Right cardiac atrium (tissue), 5 donors: Measurements from ENCODE around the gene CDCA4. TPM values are rescaled to one million over a fixed set of nuclear protein-coding genes. Genes with fewer than 3 reads are reported as not detected.
A peak's percentile ranks its signal among the peaks of the same experiment; 100 is the strongest.

Experiments used
- ATAC-seq, 2 donors: fragments of 200-7000 bp; cut with Tn5 transposase; one replicate each; pipeline versions ENCODE4 v1.8.0 to v1.9.1; 2020; ENCODE audit warnings: moderate library complexity in 2 of 2, mild to moderate bottlenecking in 1 of 2
- DNase-seq, 3 donors: peaks; one replicate each; pipeline ENCODE4 v3.0.0-alpha.2; 2020
- H3K27ac ChIP-seq: one replicate; pipeline ENCODE4 v1.5.1; 2013; ENCODE audit warnings: mild to moderate bottlenecking, low read length, control low read depth, moderate library complexity
- H3K27me3 ChIP-seq: one replicate; pipeline ENCODE4 v1.6.1; 2013; ENCODE audit not compliant: control insufficient read depth, insufficient read depth
- H3K4me1 ChIP-seq: one replicate; pipeline ENCODE4 v1.6.1; 2013; ENCODE audit warnings: low read length; ENCODE audit not compliant: control insufficient read depth, insufficient read depth
- H3K4me3 ChIP-seq: one replicate; pipeline ENCODE4 v1.5.1; 2013; ENCODE audit warnings: low read length, control low read depth
- H3K9me3 ChIP-seq: one replicate; pipeline ENCODE4 v1.6.1; 2013; ENCODE audit warnings: low read length; ENCODE audit not compliant: control insufficient read depth
- WGBS: extraction: QIAGEN DNeasy Blood & Tissue Kit; methylation state at CpG from one replicate; pipeline ENCODE4 v1.1.7; 2013; 5-methylcytosine and 5-hydroxymethylcytosine counted together
- intact Hi-C, 4 donors: fragments of 100-400 bp; cut with DNase I; formaldehyde crosslinking; loops; one replicate each; pipeline versions ENCODE4 v1.11.0 to v1.14.0; 2022 to 2023
- long read RNA-seq, 4 donors: library from polyadenylated mRNA; unstranded; transcript quantifications; one replicate each; pipeline ENCODE4 v2.0.0, GENCODE V29; 2020 to 2021
- polyA plus RNA-seq: library from polyadenylated mRNA; stranded (reverse); fragments of 200-250 nt; gene quantifications from one replicate; pipeline ENCODE4 v1.2.3, GENCODE V29; 2013
- total RNA-seq, 4 donors: library from RNA; stranded (reverse); fragmentation: NEBNext Ultra II Directional; extraction: Animal tissue kit (Norgen Biotek cat#: 25700); gene quantifications; one replicate each; pipeline ENCODE4 v1.2.1, GENCODE V29; 2021
- donor health status: healthy with polysubstance abuse.
- donor health status: DM: no; HTN: yes; CAD: no.
- donor health status: DM: no; HTN: no; CAD: no.
- donor health status: DM: no; HTN: yes; CAD: no; lungs with severe emphysema.
- donor health status: DM: yes; HTN: yes; CAD: no.

CDCA4 gene
- total RNA-seq = 1 to 10 TPM; 2.9 to 3.9 (median 3.3) TPM
- 2.5 TPM for polyA plus RNA-seq
- long read RNA-seq, donor 1, partial matches to known transcripts = 0 of 6 reads
- long read RNA-seq, donor 1, other reads (novel, unspliced or antisense) = 4 of 6 reads
- long read RNA-seq, donor 2, transcript CDCA4-201 (2 exons, 2,513 nt) = major isoform, 5 of 6 reads
- long read RNA-seq, donor 2, partial matches to known transcripts = 0 of 6 reads
- long read RNA-seq, donor 2, other reads (novel, unspliced or antisense) = 1 of 6 reads
- long read RNA-seq, donor 3, transcript CDCA4-201 (2 exons, 2,513 nt) = major isoform, 17 of 22 reads
- long read RNA-seq, donor 3, partial matches to known transcripts = 1 of 22 reads
- long read RNA-seq, donor 3, other reads (novel, unspliced or antisense) = 4 of 22 reads
- long read RNA-seq, donor 4, partial matches to known transcripts = 0 of 5 reads
- long read RNA-seq, donor 4, other reads (novel, unspliced or antisense) = 1 of 5 reads

GRCh38 chr14:105020815-105021655 is at the start of gene CDCA4:
Gene CDCA4 (minus strand): TSS chr14:105021083. CDS start chr14:105011929, 9,154 bp downstream.
- Histone ChIP-seq H3K9me3 (no peaks in the 10 kb centered on the region), H3K4me3 (peak within 1 kb of the TSS; percentile 84), H3K4me1 (peaks cover 3% of the 10 kb centered on the region), H3K27me3 (no peaks in the 10 kb centered on the region), H3K27ac (peak within 1 kb of the TSS; percentile 72)
- peak; percentile 98 to 99 (median 99) for DNase-seq
- ATAC-seq = peak; percentile 96 to 98
- WGBS = under 1% methylated on average over 115 of the region's 115 CpGs
- intact Hi-C loops = no loop called here

- H3K4me3 ChIP-seq = no peak overlapping the region
- 68% methylated on average over 20 of the region's 20 CpGs for WGBS
- DNase-seq (peak; percentile 53 to 79 (median 73)), ATAC-seq (peak in 1 of 2 donors; percentile 13)
- H3K9me3 ChIP-seq = no peaks in the 10 kb centered on the region
- H3K27me3 ChIP-seq = no peaks in the 10 kb centered on the region
- intact Hi-C loops = no loop called here
- H3K4me1 ChIP-seq = no peaks in the 10 kb centered on the region
- no peak overlapping the region for H3K27ac ChIP-seq
Measured at GRCh38 chr14:105069871-105070759, 49.2 kb upstream of the CDCA4 start.

- WGBS = 83% methylated on average over 10 of the region's 10 CpGs
- H3K4me1 ChIP-seq = no peaks in the 10 kb centered on the region
Measured at GRCh38 chr14:105069522-105069870, 48.6 kb upstream of the CDCA4 start.

GRCh38 chr14:105068818-105069217 is 47.9 kb upstream of the CDCA4 start:
- DNase-seq (peak in 1 of 3 donors; percentile 26), ATAC-seq (no peak)
- intact Hi-C loops = no loop called here
- Histone ChIP-seq H3K4me1 (no peaks in the 10 kb centered on the region), H3K27ac (no peak overlapping the region), H3K4me3 (no peak overlapping the region), H3K9me3 (no peaks in the 10 kb centered on the region), H3K27me3 (no peaks in the 10 kb centered on the region)
- 73% methylated on average over 13 of the region's 13 CpGs for whole genome bisulfite sequencing

More at GRCh38 chr14:105069522-105069870, 48.6 kb upstream of the CDCA4 start:
- ATAC-seq (no peak), DNase-seq (no peak)
- Histone ChIP-seq H3K27me3 (no peaks in the 10 kb centered on the region), H3K4me3 (no peak overlapping the region), H3K9me3 (no peaks in the 10 kb centered on the region), H3K27ac (no peak overlapping the region)
- intact Hi-C loops = no loop called here

GRCh38 chr14:105067969-105068301 is 47.1 kb upstream of the CDCA4 start:
- intact Hi-C loops = no loop called here
- DNase-seq (peak in 1 of 3 donors; percentile 32), ATAC-seq (no peak)
- H3K4me1 ChIP-seq = no peaks in the 10 kb centered on the region
- no peak overlapping the region for H3K4me3 ChIP-seq
- H3K27ac ChIP-seq = no peak overlapping the region
- H3K9me3 ChIP-seq = no peaks in the 10 kb centered on the region
- 97% methylated on average over 12 of the region's 12 CpGs for WGBS
- H3K27me3 ChIP-seq = no peaks in the 10 kb centered on the region

GRCh38 chr14:105067140-105067968 is 46.5 kb upstream of the CDCA4 start:
- ATAC-seq (no peak), DNase-seq (peak in 2 of 3 donors; percentile 12 to 37)
- Histone ChIP-seq H3K27me3 (no peaks in the 10 kb centered on the region), H3K27ac (no peak overlapping the region), H3K9me3 (no peaks in the 10 kb centered on the region), H3K4me1 (no peaks in the 10 kb centered on the region), H3K4me3 (no peak overlapping the region)
- WGBS = 69% methylated on average over 18 of the region's 18 CpGs
- intact Hi-C loops = no loop called here

- Histone ChIP-seq H3K27ac (no peak overlapping the region), H3K27me3 (no peaks in the 10 kb centered on the region), H3K4me3 (no peak overlapping the region), H3K9me3 (no peaks in the 10 kb centered on the region), H3K4me1 (peaks cover 6% of the 10 kb centered on the region)
- 86% methylated on average over 28 of the region's 28 CpGs for WGBS
- DNase-seq (peak in 2 of 3 donors; percentile 41 to 52), ATAC-seq (no peak)
- intact Hi-C loops = no loop called here
Measured at GRCh38 chr14:105066240-105067071, 45.6 kb upstream of the CDCA4 start.

GRCh38 chr14:105065280-105066228 is 44.7 kb upstream of the CDCA4 start, which contains the start of gene GPR132:
Gene GPR132 (minus strand): TSS chr14:105065430. CDS start chr14:105055420, 10,010 bp downstream.
- peak; percentile 15 to 71 (median 67) for DNase-seq
- peak; percentile 4 to 41 for ATAC-seq
- H3K4me1 ChIP-seq = peaks cover 6% of the 10 kb centered on the region
- intact Hi-C loops = no loop called here
- 60% methylated on average over 22 of the region's 22 CpGs for WGBS
- H3K9me3 ChIP-seq = no peaks in the 10 kb centered on the region
- H3K27me3 ChIP-seq = no peaks in the 10 kb centered on the region
- H3K4me3 ChIP-seq = no peak within 1 kb of the TSS
- no peak within 1 kb of the TSS for H3K27ac ChIP-seq
